Erythroblast (primary cell): ENCODE measurements around the gene AKAIN1.
A peak's percentile ranks its signal among the peaks of the same experiment; 100 is the strongest.

Source experiments
- DNase-seq, 2 experiments: peaks; one replicate each; lab custom pipeline; 2025; lab: John Stamatoyannopoulos, UW
- GATA1 ChIP-seq: IDR thresholded peaks from 2 replicates; pipeline ENCODE4 v1.6.1; 2011; ENCODE audit warnings: low read depth, mild to moderate bottlenecking, control low read depth, low read length, moderate library complexity
- POLR2A ChIP-seq: IDR thresholded peaks from 2 replicates; pipeline ENCODE4 v1.6.1; 2011; ENCODE audit warnings: mild to moderate bottlenecking, low read length

AKAIN1 gene

DNA sequence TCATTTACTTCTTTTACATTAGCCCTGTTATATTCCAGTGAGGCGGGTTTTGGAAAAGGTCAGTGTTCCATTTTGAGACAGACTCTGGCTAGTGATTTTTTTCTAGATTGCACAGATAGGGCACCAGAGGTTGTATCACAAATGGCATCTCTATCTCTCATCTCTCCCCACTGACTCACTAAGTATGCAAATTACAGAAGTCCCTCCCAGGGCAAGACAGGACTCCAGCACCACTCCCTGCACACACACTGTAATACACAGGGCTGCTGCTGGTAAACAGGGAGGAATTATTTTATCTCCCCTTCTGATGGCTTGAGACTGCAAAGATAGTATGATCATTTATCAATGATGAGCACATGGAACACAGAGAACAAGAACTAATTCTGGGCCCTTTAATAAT, 46.2 kb downstream of the AKAIN1 start:
- no peak for TF ChIP-seq GATA1
- no peak for TF ChIP-seq POLR2A
- DNase-seq = no peak

DNA sequence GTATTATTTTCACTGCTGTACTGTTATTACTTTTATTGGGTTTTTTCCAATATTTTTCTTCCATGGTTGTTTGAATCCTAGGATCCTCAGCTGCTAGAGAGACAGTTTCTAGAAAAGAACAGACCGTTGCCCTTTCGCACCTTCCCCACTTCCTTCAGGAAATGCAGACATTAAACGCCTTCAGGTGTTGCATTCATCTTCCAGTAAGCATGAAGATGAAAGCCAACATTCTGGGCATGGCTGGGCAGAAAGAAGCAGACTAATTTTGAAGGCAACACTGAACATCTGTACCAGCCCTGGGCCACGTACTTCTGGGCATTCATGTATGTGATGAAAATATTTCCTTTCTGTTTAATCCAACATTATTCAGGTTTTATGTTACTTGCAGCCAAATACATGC, 51.0 kb downstream of the AKAIN1 start:
- no peak for DNase-seq
- TF ChIP-seq GATA1 = no peak
- no peak for TF ChIP-seq POLR2A

DNA sequence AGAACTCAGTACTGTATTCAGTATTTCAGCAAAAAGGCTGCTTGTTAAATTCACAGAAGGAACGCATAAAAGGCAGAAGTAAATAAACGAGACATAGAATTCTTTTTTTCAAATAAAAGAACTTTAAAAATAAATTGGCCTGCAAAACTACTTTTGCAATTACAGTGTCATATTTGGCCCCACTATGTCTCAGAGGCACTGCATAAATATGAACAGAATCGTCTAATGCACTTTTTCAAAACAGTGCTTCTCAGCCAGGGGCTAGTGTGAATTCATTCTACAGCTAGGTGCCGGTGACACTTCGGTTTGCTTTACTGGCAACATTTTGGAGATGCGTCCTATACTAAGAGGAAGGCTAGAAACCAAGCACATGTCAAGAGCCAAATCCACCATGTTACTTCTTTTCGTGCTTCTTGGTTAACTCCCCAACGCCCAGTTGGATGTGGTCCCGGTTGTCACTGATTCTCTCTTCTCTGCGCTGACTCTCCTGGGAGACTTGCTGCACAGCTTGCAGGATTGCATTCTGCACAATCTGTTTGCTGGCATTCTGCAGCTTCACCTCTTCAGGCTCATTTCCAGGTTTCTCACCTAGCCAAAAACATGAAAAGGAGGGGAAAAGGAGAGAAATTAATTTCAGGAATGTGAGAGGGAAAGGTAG, 51.8 kb downstream of the AKAIN1 start:
- no peak for TF ChIP-seq POLR2A
- TF ChIP-seq GATA1 = no peak
- DNase-seq = no peak

DNA sequence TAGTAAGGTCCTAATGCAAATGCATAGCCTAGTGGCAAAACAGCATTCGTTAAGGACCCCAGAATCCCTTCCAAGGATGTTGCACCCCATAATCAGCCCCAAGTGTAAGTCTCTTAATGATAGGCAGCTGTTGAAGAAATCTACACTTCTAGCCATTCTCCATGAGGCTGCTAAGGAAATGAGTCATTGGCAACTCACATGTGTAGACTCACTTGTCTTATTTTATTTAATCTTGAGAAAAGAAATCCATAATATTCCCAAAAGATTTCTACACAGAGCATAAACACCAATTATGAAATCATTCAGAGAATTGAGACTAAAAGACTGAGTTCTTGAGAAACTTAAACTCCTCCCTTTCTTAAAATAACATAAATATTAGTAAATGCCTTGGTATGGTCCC, 52.4 kb downstream of the AKAIN1 start:
- TF ChIP-seq GATA1 (no peak), POLR2A (no peak)
- no peak for DNase-seq

DNA sequence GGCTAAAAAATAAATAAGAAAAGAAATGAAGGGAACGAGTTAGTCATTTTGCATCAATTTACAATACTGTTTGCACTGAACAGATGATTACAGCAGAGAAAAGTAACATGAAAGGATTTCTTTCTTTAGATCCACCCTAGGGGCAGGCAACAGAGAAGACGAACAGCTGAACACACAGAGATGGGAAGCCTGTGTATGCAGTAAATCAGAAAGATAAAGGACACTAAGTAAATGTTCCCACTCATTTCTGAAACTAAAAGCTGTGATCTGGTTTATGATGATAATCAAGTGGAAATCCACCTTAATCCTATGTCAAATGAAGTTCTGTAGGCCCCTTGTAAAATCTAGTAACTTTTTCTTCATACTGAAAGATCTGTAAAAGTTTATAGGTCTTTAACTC, 54.2 kb downstream of the AKAIN1 start:
- TF ChIP-seq POLR2A (no peak), GATA1 (no peak)
- no peak for DNase-seq

DNA sequence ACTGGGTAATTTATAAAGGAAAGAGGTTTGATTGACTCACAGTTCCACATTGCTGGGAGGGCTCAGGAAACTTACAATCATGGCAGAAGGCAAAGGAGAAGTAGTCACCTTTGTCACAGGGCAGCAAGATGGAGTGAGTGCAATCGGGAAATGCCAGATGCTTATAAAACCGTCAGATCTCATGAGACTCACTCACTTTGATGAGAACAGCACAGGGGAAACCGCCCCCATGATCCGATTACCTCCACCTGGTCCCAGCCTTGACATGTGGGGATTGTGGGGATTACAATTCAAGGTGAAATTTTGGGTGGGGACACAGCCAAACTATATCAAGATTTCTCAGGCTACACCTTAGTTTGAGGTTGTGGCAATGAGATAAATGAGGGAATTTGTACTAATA, 54.9 kb downstream of the AKAIN1 start:
- TF ChIP-seq POLR2A (no peak), GATA1 (no peak)
- no peak for DNase-seq

DNA sequence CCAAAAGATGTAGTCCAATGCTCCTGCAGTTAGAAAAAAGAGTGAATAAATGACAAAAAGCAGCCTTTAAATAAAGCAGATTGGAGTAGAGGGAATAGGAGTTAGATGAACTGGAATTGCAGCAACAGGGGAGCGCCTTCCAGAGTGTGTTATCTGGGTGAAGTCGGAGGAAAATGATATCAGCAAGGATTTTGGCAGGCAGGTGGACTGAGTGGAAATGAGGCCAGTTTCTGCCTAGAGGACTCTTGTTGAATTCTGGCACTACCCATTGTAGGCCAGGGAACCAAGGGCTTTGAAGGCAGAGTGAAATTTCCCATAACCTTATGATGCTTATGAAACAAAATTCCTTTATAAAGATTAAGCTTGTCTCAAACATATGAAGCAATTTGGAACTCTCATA, 59.8 kb downstream of the AKAIN1 start:
- no peak for TF ChIP-seq POLR2A
- DNase-seq = no peak

DNA sequence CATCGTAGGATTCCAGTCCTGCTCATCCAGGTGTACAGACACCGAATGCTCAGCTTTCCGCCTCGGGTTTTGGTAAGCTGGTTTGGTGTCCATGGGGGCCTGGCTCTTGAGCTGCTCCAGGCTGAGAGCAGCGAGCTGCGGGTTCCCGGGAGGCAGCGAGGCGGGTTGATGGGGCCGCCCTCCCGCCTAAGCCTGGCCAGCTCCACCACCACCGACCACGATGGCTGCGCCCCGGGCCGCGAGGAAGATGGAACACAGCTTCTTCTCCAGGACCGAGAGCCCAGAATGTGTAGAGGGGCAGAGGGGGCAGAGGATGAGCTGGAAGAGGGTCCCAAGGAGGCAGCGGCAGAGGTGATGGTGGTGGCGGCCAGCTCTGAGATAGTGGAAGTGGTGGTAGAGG, 64.1 kb downstream of the AKAIN1 start:
- TF ChIP-seq GATA1 = no peak
- no peak for TF ChIP-seq POLR2A
- DNase-seq = no peak

DNA sequence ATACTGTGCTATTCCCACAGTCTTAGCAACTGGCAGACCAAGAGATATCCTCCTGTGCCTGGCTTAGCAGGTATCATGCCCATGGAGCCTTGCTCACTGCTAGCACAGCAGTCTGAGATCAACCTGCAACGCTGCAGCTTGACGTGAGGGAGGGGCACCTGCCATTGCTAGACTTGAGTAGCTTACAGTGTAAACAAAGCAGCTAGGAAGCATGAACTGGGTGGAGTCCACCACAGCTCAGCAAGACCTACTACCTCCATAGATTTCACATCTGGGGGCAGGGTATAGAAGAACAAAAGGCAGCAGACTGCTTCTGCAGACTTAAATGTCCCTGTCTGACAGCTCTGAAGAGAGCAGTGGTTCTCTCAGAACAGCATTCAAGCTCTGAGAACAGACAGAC, 74.8 kb downstream of the AKAIN1 start:
- DNase-seq = no peak
- no peak for TF ChIP-seq POLR2A
- TF ChIP-seq GATA1 = no peak

DNA sequence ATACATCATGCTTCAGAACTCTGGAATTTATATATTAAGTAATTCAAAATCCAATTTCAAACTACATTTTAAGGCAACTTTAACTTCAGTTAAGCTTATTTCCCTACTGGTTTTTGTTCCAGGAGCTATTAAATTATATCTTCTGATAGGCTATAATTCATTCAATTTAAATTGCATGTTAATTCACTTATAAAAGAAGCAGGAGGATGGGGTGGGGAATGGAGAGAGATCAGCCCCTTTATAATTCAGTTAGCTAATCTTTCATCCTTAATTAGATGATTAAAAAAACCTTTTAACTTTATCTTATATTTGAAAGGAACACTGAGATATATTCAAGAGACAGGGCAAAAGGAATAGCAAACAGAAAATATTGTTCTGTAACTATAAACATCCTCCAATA, 86.8 kb downstream of the AKAIN1 start:
- DNase-seq = no peak
- TF ChIP-seq GATA1 (no peak), POLR2A (no peak)

DNA sequence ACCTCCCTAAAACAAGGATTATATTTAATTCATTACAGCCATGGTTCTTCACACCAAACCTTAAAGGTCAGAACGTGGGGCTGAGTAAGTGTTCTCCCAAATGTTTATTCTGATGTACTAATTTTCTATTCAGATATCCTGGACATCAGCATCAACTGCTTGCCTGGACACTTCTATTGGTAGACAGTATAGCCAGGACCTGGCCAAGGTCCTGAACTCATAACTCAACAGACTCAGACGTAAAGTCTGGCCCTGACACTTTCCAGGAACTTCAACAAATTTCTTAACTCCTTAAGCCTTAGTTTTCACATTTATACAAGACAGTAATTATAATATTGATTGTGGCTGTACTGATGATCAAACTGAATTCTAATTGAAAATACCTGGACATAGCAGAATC, 89.1 kb downstream of the AKAIN1 start:
- TF ChIP-seq GATA1 (no peak), POLR2A (no peak)
- DNase-seq = no peak

DNA sequence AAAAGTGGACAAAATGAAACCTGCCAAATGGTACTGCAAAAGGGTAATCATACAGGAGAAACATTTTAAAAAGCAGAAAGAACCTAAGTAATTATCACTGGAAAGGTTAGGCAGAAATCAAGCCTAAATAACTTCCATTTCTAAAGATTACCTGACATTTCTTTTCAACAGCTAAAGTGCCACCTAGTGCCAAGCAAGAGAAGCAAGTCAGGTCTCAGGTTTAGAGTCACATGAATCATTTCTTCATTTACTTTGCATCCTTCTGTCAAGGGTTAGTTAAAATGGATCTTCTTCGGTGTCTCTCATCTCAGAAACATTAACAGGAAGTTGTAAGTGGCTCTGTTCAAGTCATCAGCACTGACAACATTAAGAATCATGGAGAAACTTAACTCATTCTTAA, 90.3 kb downstream of the AKAIN1 start:
- peak in 1 of 2 experiments; percentile 2 for DNase-seq
- no peak for TF ChIP-seq POLR2A

DNA sequence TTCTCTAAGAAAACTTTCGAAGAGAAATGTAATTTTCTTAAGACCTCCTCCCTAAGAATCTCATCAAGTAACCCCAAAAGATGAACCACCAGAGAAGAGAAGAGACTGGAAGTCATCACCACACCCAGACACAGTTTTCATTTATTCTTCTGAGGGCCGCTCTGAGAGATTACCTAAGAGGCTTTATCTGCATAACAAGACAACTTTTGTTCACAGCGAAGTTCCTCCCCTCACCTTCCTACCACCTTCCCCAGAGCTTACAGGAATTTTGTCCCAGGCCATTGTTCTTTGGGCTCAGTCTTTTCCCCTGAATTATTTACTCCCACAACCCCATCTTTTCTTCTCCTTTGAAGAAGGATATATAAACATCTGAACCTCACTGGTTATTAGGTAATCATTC, 92.8 kb downstream of the AKAIN1 start:
- no peak for DNase-seq
- TF ChIP-seq GATA1 (no peak), POLR2A (no peak)

DNA sequence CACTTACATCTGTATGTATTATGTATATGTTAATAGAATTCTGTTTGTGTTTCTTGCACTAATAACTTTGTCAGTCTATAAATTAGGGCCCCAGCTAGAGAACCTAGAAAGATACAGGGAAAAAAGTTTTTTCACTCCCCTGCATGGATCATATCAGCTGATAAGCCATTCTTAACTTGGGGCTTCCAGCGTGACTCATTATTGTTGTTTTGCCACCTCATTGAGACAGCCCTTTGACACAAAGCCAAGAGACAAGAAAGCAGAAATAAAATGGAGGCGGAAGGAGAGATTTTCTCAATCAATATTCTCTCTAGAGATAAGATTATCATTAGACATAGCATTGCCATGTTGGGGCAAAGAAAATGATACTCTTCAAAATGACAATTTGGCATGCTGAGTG, 93.4 kb downstream of the AKAIN1 start:
- no peak for DNase-seq
- TF ChIP-seq POLR2A = no peak
- TF ChIP-seq GATA1 = no peak

DNA sequence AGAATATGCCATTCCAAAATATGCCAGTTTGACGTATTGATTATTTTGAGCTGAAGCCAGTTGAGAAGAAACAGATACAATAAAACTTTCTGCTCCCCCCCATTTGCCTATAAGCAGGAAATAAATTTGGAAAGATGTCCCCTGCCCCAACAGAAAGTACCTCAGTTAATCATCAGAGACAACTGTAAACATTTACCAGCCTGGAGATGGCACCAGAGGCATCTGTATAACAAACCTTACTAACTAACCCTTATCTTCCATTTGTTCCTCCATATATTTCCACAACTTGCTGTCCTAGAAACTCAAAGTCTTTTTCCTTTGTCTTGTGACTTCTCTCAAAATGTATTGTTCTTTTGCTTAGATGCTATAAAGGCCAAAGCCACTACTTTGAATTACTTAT, 93.8 kb downstream of the AKAIN1 start:
- TF ChIP-seq POLR2A (no peak), GATA1 (no peak)
- DNase-seq = peak in 1 of 2 experiments; percentile 5

DNA sequence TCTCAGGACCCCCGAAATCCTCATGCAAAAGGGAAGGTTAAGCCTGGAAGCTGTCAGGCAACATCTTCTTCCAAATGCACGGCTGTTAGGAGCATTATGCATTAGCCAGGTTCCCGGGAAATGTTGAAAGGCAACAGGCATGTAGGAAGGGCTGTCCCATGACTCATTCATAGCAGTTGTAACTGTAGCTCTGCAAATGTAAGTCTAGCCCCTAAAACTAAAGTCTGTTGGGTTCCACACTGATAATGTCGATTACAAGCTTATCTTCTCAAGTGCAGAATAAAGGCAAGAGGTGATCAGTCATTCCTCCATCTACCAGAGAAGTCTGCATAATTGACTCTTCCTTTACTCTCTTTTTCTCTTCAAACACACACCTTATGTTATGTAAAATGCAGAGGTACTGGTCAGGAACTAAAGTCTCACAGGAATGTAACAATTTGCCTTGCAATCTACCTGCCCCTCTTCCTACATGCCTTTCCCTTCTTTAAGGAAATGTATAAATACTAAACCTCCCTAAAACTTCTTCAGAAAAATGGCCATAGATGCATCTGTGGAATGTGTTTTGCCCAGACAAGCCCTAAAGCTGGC, 99.8 kb downstream of the AKAIN1 start:
- no peak for DNase-seq
- no peak for TF ChIP-seq POLR2A
- no peak for TF ChIP-seq GATA1
